KMS-11 (cell line): Measurements from ENCODE around the gene B3GAT1.

Experiments used
- H2AFZ ChIP-seq: fragments of 200-600 bp; sonication (generic); 2 replicates; pipeline ENCODE4 v1.6.1; 2016; ENCODE audit warnings: antibody characterized with exemption, mixed run types, low read depth
- H3K27ac ChIP-seq: fragments of 200-600 bp; sonication (generic); 2 replicates; pipeline ENCODE4 v1.6.1; 2016; ENCODE audit warnings: mild to moderate bottlenecking, mixed run types
- H3K27me3 ChIP-seq: fragments of 200-600 bp; sonication (generic); 2 replicates; pipeline ENCODE4 v1.6.1; 2017; ENCODE audit warnings: mild to moderate bottlenecking, low read depth, mixed run types, moderate library complexity; ENCODE audit not compliant: insufficient read depth
- H3K36me3 ChIP-seq: fragments of 200-600 bp; sonication (generic); 2 replicates; pipeline ENCODE4 v1.6.1; 2017; ENCODE audit warnings: mild to moderate bottlenecking, mixed run types; ENCODE audit not compliant: insufficient read depth
- H3K4me1 ChIP-seq: fragments of 200-600 bp; sonication (generic); 2 replicates; pipeline ENCODE4 v1.6.1; 2016; ENCODE audit warnings: mild to moderate bottlenecking, low read depth, mixed run types; ENCODE audit not compliant: poor library complexity, severe bottlenecking
- H3K4me2 ChIP-seq: fragments of 200-600 bp; sonication (generic); 2 replicates; pipeline ENCODE4 v1.7.0; 2016; ENCODE audit warnings: mild to moderate bottlenecking, mixed run types
- H3K4me3 ChIP-seq: fragments of 200-600 bp; sonication (generic); IDR thresholded peaks from 2 replicates; pipeline ENCODE4 v1.6.1; 2017; ENCODE audit warnings: low read depth, low read length, mixed read lengths; ENCODE audit not compliant: insufficient read depth
- H3K79me2 ChIP-seq: fragments of 200-600 bp; sonication (generic); 2 replicates; pipeline ENCODE4 v1.6.1; 2016; ENCODE audit warnings: low read depth, mixed run types; ENCODE audit not compliant: insufficient read depth
- H3K9ac ChIP-seq: fragments of 200-600 bp; sonication (generic); 2 replicates; pipeline ENCODE4 v1.6.1; 2016; ENCODE audit warnings: mild to moderate bottlenecking, mixed run types
- H4K20me1 ChIP-seq: fragments of 200-600 bp; sonication (generic); 2 replicates; pipeline ENCODE4 v1.6.1; 2016; ENCODE audit warnings: mild to moderate bottlenecking, mixed run types; ENCODE audit not compliant: insufficient read depth
- CTCF ChIP-seq: fragments of 200-600 bp; sonication (generic); conservative IDR thresholded peaks from 2 replicates; pipeline ENCODE4 v1.6.1; 2017; ENCODE audit warnings: low read depth, mild to moderate bottlenecking, antibody characterized with exemption, low read length, moderate library complexity, mixed read lengths

B3GAT1 gene

DNA sequence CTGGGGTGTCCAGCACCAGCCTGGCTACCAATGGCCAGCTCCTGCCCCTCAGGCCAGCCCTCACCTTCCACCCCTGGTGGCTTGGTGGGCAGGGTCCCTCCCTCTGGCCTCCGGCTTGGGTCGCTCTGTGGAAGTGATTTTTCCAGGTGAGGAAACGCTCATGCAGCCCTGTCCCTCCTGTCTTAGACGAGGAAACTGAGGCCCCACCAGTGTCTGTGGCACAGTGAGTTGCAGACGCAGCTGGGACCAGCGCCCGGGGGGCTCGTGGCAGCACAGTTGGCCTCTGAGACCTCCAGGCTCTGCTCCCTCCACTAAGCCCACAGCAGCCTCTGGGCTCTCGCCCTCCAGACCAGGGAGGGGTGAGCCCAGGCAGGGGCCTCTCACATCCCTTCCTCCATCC lies 6.2 kb downstream of the B3GAT1 start:
- no peak overlapping the region for H3K4me2 ChIP-seq
- H3K4me1 ChIP-seq, result no peaks in the 10 kb centered on the region
- H3K36me3 ChIP-seq, result no peaks in the 10 kb centered on the region
- H3K79me2 ChIP-seq, result no peaks in the 10 kb centered on the region
- H3K27ac ChIP-seq, result no peak overlapping the region
- H3K9ac ChIP-seq, result no peak overlapping the region
- no peaks in the 10 kb centered on the region for H4K20me1 ChIP-seq
- no peak for TF ChIP-seq CTCF
- no peak overlapping the region for H3K4me3 ChIP-seq
- H2AFZ ChIP-seq, result no peak overlapping the region
- H3K27me3 ChIP-seq, result no peaks in the 10 kb centered on the region

DNA sequence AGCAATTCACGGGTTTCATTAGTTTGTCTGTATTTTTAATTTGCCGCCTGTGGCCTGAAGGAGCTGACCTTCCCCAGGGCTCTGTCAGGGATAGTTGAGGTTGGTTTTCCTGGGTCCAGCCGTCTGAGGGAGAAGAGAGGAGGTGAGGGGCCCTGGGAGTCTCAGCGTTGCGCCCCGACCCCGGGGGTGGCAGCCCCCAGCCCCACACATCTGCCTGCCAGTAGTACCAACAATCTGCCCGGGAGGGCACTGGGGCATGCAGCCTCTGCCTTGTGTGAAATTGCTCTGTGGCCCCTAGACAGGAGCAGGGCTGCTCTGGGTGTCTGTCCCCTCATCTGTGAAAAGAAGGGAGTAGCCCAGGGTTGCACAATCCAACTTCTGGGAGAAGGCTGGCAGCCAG lies 6.6 kb downstream of the B3GAT1 start:
- Histone ChIP-seq H3K79me2 (no peaks in the 10 kb centered on the region), H3K4me2 (no peak overlapping the region), H3K36me3 (no peaks in the 10 kb centered on the region), H3K9ac (no peak overlapping the region), H3K27me3 (no peaks in the 10 kb centered on the region), H2AFZ (no peak overlapping the region), H3K4me3 (no peak overlapping the region), H3K27ac (no peak overlapping the region), H3K4me1 (no peaks in the 10 kb centered on the region), H4K20me1 (no peaks in the 10 kb centered on the region)
- no peak for TF ChIP-seq CTCF

DNA sequence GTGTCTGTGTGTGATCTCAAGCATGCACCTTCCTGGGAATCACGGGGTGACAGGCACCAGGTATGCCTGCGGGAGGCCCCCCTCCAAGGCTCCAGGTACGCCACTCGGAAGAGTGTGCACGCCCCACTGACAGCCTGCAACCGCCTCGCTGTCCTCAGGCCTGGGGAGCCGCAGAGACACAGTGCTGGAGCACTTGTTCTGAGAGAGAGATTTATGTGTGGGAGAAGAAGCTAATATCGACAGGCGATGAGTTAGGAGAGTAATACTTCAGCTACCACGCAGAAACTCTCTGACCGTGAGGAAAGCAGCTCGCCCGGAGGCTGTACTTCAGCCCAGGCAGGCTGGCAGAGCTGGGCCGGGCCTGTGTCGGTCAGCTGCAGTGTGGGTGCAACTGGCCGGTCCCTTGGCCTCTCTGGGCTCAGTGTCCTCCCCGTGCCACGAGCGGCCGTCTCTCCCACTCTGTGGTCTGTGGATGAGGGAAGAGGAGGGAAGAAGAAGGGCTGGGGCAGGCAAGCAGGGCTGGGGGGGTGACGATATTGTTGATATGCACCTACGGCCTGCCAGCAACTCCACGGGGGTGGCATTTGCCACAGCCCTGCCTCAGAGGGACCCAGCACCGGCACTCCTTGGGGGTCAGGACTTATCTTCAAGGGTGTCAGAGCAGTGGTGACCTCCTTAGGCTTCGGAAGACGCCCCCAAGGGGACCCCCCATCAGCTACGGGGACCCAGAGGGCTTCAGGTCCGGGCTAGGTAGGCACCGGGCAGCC lies 7.3 kb downstream of the B3GAT1 start:
- no peaks in the 10 kb centered on the region for H4K20me1 ChIP-seq

DNA sequence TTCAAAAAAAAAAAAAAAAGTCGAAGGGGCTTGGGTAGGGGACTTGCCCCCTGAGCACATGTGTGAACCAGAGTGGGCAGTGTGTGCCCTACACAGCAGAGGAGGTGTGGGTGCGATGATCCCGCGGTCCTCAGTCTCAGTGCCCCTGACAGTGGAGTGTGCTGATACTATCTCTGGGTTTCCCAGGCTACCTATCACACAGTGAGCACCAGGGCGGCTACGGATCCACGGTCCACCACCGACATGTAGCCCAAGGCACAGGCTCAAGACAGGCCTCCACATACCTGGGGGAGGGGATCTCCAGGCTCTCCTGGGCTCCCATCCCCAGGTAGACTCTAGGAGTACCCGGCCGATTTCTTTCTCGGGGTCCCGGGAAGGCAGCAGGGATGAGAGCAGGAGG lies 9.1 kb downstream of the B3GAT1 start:
- H3K4me3 ChIP-seq, result no peak overlapping the region
- H3K9ac ChIP-seq, result no peak overlapping the region
- H3K27me3 ChIP-seq, result no peaks in the 10 kb centered on the region
- no peak overlapping the region for H2AFZ ChIP-seq
- H3K79me2 ChIP-seq, result no peaks in the 10 kb centered on the region
- H3K36me3 ChIP-seq, result no peaks in the 10 kb centered on the region
- H3K4me1 ChIP-seq, result no peaks in the 10 kb centered on the region
- no peak overlapping the region for H3K4me2 ChIP-seq
- no peaks in the 10 kb centered on the region for H4K20me1 ChIP-seq
- no peak overlapping the region for H3K27ac ChIP-seq
- TF ChIP-seq CTCF, result no peak

More for the DNA sequence above, 7.3 kb downstream of the B3GAT1 start:
- no peak overlapping the region for H2AFZ ChIP-seq
- TF ChIP-seq CTCF, result no peak
- no peak overlapping the region for H3K27ac ChIP-seq
- no peaks in the 10 kb centered on the region for H3K27me3 ChIP-seq
- H3K36me3 ChIP-seq, result no peaks in the 10 kb centered on the region
- H3K4me3 ChIP-seq, result no peak overlapping the region
- no peaks in the 10 kb centered on the region for H3K4me1 ChIP-seq
- no peak overlapping the region for H3K4me2 ChIP-seq
- no peaks in the 10 kb centered on the region for H3K79me2 ChIP-seq
- H3K9ac ChIP-seq, result no peak overlapping the region
